WTC11 (cell line): ENCODE measurements around the gene CNPY3. TPM values are rescaled to one million over a fixed set of nuclear protein-coding genes. Genes with fewer than 3 reads are reported as not detected.
"Not testable (repeated sequence)": the region's sequence is repeated elsewhere in the genome, so short reads cannot be mapped to it uniquely, and the experiment has no call there.

Source experiments
- ATAC-seq: fragments of 200-7000 bp; cut with Tn5 transposase; 2 replicates; pipeline ENCODE4 v1.10.0; 2021; ENCODE audit warnings: mild to moderate bottlenecking, moderate library complexity
- CTCF ChIA-PET: fragments of 300-600 bp; sonication (Branson Sonifier 250); formaldehyde crosslinking; loops from one replicate; lab custom pipeline; 2021; ENCODE audit warnings: antibody characterized with exemption; lab: Charles Lee
- POLR2A ChIA-PET: fragments of 350-600 bp; sonication (Branson Sonifier 250); formaldehyde crosslinking; loops from one replicate; lab custom pipeline; 2021; ENCODE audit warnings: antibody characterized with exemption; lab: Charles Lee
- DNase-seq: peaks from one replicate; pipeline ENCODE4 v3.0.0; 2021; ENCODE audit warnings: low spot score
- H3K27ac Mint-ChIP-seq: 2 replicates; pipeline ENCODE4 v1.8.0; 2021; ENCODE audit warnings: mixed read lengths
- H3K27me3 Mint-ChIP-seq: 2 replicates; pipeline ENCODE4 v1.8.0; 2021; ENCODE audit warnings: low read depth, mild to moderate bottlenecking, moderate library complexity, mixed read lengths
- H3K36me3 Mint-ChIP-seq: 2 replicates; pipeline ENCODE4 v1.8.0; 2021; ENCODE audit warnings: mixed read lengths
- H3K4me1 Mint-ChIP-seq: 2 replicates; pipeline ENCODE4 v1.8.0; 2022; ENCODE audit warnings: mixed read lengths
- H3K4me3 Mint-ChIP-seq: 2 replicates; pipeline ENCODE4 v1.8.0; 2021; ENCODE audit warnings: mild to moderate bottlenecking, moderate library complexity, mixed read lengths
- H3K9me3 Mint-ChIP-seq: 2 replicates; pipeline ENCODE4 v1.8.0; 2021; ENCODE audit warnings: mixed read lengths
- ATF1 ChIP-seq: sonication (generic); formaldehyde crosslinking; IDR thresholded peaks from 2 replicates; pipeline ENCODE4 v1.8.1; 2023; ENCODE audit warnings: mild to moderate bottlenecking, moderate library complexity, missing genetic modification reagents
- ATF2 ChIP-seq: sonication (generic); formaldehyde crosslinking; IDR thresholded peaks from 2 replicates; pipeline ENCODE4 v1.8.1; 2022; ENCODE audit warnings: low read depth, missing genetic modification reagents, borderline replicate concordance
- ESRRA ChIP-seq: sonication (generic); formaldehyde crosslinking; IDR thresholded peaks from 2 replicates; pipeline ENCODE4 v1.8.1; 2022; ENCODE audit warnings: mild to moderate bottlenecking, missing genetic modification reagents, borderline replicate concordance
- GABPB1 ChIP-seq: sonication (generic); formaldehyde crosslinking; IDR thresholded peaks from 2 replicates; pipeline ENCODE4 v1.8.1; 2023; ENCODE audit warnings: mild to moderate bottlenecking, missing genetic modification reagents
- GRHL2 ChIP-seq: fragments of 250-450 bp; sonication (Bioruptor Pico); IDR thresholded peaks from 2 replicates; pipeline ENCODE4 v1.8.0; 2022; ENCODE audit warnings: mild to moderate bottlenecking, moderate library complexity; ENCODE audit not compliant: insufficient replicate concordance, severe bottlenecking
- GTF2I ChIP-seq: fragments of 250-450 bp; sonication (Bioruptor Pico); conservative IDR thresholded peaks from 2 replicates; pipeline ENCODE4 v1.4.0; 2021; ENCODE audit warnings: mild to moderate bottlenecking
- HMGXB4 ChIP-seq: sonication (generic); formaldehyde crosslinking; IDR thresholded peaks from 2 replicates; pipeline ENCODE4 v1.8.1; 2023; ENCODE audit warnings: mild to moderate bottlenecking, moderate library complexity, missing genetic modification reagents
- KAT7 ChIP-seq: sonication (generic); formaldehyde crosslinking; IDR thresholded peaks from 2 replicates; pipeline ENCODE4 v1.8.1; 2023; ENCODE audit warnings: missing genetic modification reagents, mild to moderate bottlenecking, borderline replicate concordance
- NFATC4 ChIP-seq: fragments of 250-450 bp; sonication (Bioruptor Pico); IDR thresholded peaks from 2 replicates; pipeline ENCODE4 v1.9.0; 2021; ENCODE audit warnings: mild to moderate bottlenecking
- NFE2L1 ChIP-seq: sonication (generic); formaldehyde crosslinking; IDR thresholded peaks from 2 replicates; pipeline ENCODE4 v1.8.1; 2023; ENCODE audit warnings: missing genetic modification reagents
- NFYB ChIP-seq: sonication (generic); formaldehyde crosslinking; conservative IDR thresholded peaks from 2 replicates; pipeline ENCODE4 v1.8.0; 2022; ENCODE audit warnings: low read depth, missing genetic modification reagents
- NR1H2 ChIP-seq: sonication (generic); formaldehyde crosslinking; IDR thresholded peaks from 2 replicates; pipeline ENCODE4 v1.9.0; 2021; ENCODE audit warnings: mild to moderate bottlenecking, moderate library complexity, missing genetic modification reagents
- PRRX2 ChIP-seq: fragments of 250-450 bp; sonication (Bioruptor Pico); IDR thresholded peaks from 2 replicates; pipeline ENCODE4 v1.8.0; 2021; ENCODE audit warnings: mild to moderate bottlenecking
- RELA ChIP-seq: sonication (generic); formaldehyde crosslinking; IDR thresholded peaks from 2 replicates; pipeline ENCODE4 v1.8.1; 2022; ENCODE audit warnings: missing genetic modification reagents, mild to moderate bottlenecking, borderline replicate concordance
- SMAD4 ChIP-seq: sonication (generic); formaldehyde crosslinking; IDR thresholded peaks from 2 replicates; pipeline ENCODE4 v1.8.0; 2022; ENCODE audit warnings: mild to moderate bottlenecking, missing genetic modification reagents
- ZNF121 ChIP-seq: sonication (generic); formaldehyde crosslinking; IDR thresholded peaks from 2 replicates; pipeline ENCODE4 v1.8.0; 2023; ENCODE audit warnings: missing genetic modification reagents
- ZNF219 ChIP-seq: sonication (generic); formaldehyde crosslinking; IDR thresholded peaks from 2 replicates; pipeline ENCODE4 v1.8.0; 2023; ENCODE audit warnings: missing genetic modification reagents, mild to moderate bottlenecking, borderline replicate concordance
- ZNF263 ChIP-seq: sonication (generic); formaldehyde crosslinking; IDR thresholded peaks from 2 replicates; pipeline ENCODE4 v1.8.1; 2022; ENCODE audit warnings: low read depth, mild to moderate bottlenecking, moderate library complexity, missing genetic modification reagents
- ZNF317 ChIP-seq: sonication (generic); formaldehyde crosslinking; IDR thresholded peaks from 2 replicates; pipeline ENCODE4 v1.8.1; 2023; ENCODE audit warnings: low read depth, mild to moderate bottlenecking, moderate library complexity, missing genetic modification reagents, borderline replicate concordance
- ZNF671 ChIP-seq: fragments of 250-450 bp; sonication (Bioruptor Pico); IDR thresholded peaks from 2 replicates; pipeline ENCODE4 v1.8.0; 2021; ENCODE audit warnings: mild to moderate bottlenecking
- total RNA-seq: library from RNA; stranded (reverse); gene quantifications from 3 replicates; pipeline ENCODE4 v1.2.3, GENCODE V29; 2021
- TF ChIP-seq, protein P1 (sequence below): sonication (generic); formaldehyde crosslinking; conservative IDR thresholded peaks from 2 replicates; pipeline ENCODE4 v1.8.1; 2022; ENCODE audit warnings: mild to moderate bottlenecking, missing genetic modification reagents
- TF ChIP-seq, protein P2 (sequence below): sonication (generic); formaldehyde crosslinking; IDR thresholded peaks from 2 replicates; pipeline ENCODE4 v1.8.1; 2022; ENCODE audit warnings: mild to moderate bottlenecking, missing genetic modification reagents, moderate library complexity, borderline replicate concordance

CNPY3 gene
- total RNA-seq, 1 experiment from 2014 or later, result 67.0 TPM

DNA sequence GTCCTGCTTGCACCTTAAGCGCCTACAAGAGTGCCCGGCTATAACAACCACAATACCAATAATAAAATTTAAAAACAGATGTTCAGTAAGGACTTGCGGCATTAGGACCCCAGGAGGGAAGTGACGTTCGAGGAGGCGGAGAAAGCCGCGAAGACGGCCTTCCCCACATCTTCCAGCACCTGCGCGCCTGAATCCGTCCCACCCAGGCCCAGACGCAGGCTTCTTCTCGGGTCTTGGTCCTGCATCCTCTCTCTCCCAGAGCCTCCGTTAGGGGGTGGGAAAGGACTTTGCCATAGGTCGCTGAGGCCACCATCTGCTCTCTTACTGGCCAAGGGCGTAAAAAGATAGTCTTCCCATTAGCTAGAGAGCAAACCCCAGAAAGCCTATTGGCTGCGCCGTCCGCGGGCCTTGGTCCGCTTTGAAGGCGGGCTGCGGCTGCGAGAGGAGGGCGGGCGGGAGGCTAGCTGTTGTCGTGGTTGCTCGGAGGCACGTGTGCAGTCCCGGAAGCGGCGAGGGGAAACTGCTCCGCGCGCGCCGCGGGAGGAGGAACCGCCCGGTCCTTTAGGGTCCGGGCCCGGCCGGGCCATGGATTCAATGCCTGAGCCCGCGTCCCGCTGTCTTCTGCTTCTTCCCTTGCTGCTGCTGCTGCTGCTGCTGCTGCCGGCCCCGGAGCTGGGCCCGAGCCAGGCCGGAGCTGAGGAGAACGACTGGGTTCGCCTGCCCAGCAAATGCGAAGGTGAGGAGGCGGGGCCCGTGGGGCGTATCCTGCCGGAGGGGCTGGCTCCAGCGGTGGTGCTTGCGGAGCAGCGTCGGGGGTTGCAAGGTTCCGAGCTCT is at the start of gene CNPY3 (continued):
- TF ChIP-seq, protein P1, sequence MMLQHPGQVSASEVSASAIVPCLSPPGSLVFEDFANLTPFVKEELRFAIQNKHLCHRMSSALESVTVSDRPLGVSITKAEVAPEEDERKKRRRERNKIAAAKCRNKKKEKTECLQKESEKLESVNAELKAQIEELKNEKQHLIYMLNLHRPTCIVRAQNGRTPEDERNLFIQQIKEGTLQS (CRISPR knock-in tag), result no peak
- TF ChIP-seq ZNF671 (CRISPR knock-in tag) (no peak), ESRRA (CRISPR knock-in tag) (no peak), PRRX2 (CRISPR knock-in tag) (no peak), ATF1 (CRISPR knock-in tag) (peak; percentile 60; the same call in 1 of the 2 replicates), KAT7 (CRISPR knock-in tag) (no peak), ZNF317 (CRISPR knock-in tag) (no peak; the same call in 1 of the 2 replicates), GRHL2 (CRISPR knock-in tag) (no peak), NR1H2 (CRISPR knock-in tag) (no peak), NFE2L1 (0 out of 2 replicates have a peak, but pooled peaks have one; percentile 30), ZNF219 (CRISPR knock-in tag) (no peak), HMGXB4 (peak; percentile 85; the same call in 1 of the 2 replicates), SMAD4 (no peak), ATF2 (no peak), NFYB (peak; percentile 96), GTF2I (CRISPR knock-in tag) (no peak), ZNF263 (CRISPR knock-in tag) (peak; percentile 36; the same call in 1 of the 2 replicates), ZNF121 (CRISPR knock-in tag) (no peak), GABPB1 (CRISPR knock-in tag) (peak; percentile 74; the same call in 1 of the 2 replicates), NFATC4 (no peak), RELA (CRISPR knock-in tag) (peak; percentile 70; the same call in 1 of the 2 replicates)
- TF ChIP-seq, protein P2, sequence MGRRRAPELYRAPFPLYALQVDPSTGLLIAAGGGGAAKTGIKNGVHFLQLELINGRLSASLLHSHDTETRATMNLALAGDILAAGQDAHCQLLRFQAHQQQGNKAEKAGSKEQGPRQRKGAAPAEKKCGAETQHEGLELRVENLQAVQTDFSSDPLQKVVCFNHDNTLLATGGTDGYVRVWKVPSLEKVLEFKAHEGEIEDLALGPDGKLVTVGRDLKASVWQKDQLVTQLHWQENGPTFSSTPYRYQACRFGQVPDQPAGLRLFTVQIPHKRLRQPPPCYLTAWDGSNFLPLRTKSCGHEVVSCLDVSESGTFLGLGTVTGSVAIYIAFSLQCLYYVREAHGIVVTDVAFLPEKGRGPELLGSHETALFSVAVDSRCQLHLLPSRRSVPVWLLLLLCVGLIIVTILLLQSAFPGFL (CRISPR knock-in tag), result no peak

- not testable (repeated sequence) for H3K4me1 Mint-ChIP-seq
- POLR2A ChIA-PET, result interaction anchor here (0.6 to 3.2 kb wide), 9 partner anchors 10 to 316 kb away, joined by 3 to 19 read pairs (median 4); partner anchors contain the start of genes BICRAL, CNPY3, TBCC and UBR2
These were observed 49.0 kb upstream of the CNPY3 start for GRCh38 chr6:42880240-42880817.

GRCh38 chr6:42880871-42881270 is 48.4 kb upstream of the CNPY3 start:
- not testable (repeated sequence) for H3K27me3 Mint-ChIP-seq, H3K4me1 Mint-ChIP-seq, DNase-seq, ATAC-seq, H3K9me3 Mint-ChIP-seq
- Mint-ChIP-seq H3K4me3 (peak overlapping the region; percentile 100), H3K36me3 (peaks cover 43% of the 10 kb centered on the region), H3K27ac (peak overlapping the region; percentile 100)
- POLR2A ChIA-PET, result interaction anchor here (3.2 kb wide), 1 partner anchor 10 kb away, joined by 19 read pairs; a partner anchor contains a TSS
- CTCF ChIA-PET, result interaction anchor here (0.6 kb wide), 1 partner anchor 31 kb away, joined by 4 read pairs; no protein-coding TSS in a partner anchor

More at GRCh38 chr6:42880240-42880817, 49.0 kb upstream of the CNPY3 start:
- TF ChIP-seq NFE2L1, result 0 out of 2 replicates have a peak, but pooled peaks have one; percentile 3
- not testable (repeated sequence) for DNase-seq, H3K9me3 Mint-ChIP-seq, ATAC-seq, H3K27me3 Mint-ChIP-seq
- peak overlapping the region; percentile 100 for H3K27ac Mint-ChIP-seq
- CTCF ChIA-PET, result interaction anchor here (0.6 to 1.6 kb wide), 11 partner anchors 18 to 333 kb away, joined by 3 to 13 read pairs (median 4); partner anchors contain the start of gene TBCC
- peaks cover 38% of the 10 kb centered on the region for H3K36me3 Mint-ChIP-seq
- H3K4me3 Mint-ChIP-seq, result peak overlapping the region; percentile 100
